Mucosa of gallbladder (tissue), 1 donor: ENCODE data around the gene ZFYVE28. TPM values are rescaled to one million over a fixed set of nuclear protein-coding genes. Genes with fewer than 3 reads are reported as not detected.
"Not testable (repeated sequence)": the region's sequence is repeated elsewhere in the genome, so short reads cannot be mapped to it uniquely, and the experiment has no call there.

ENCODE experiments used
- DNase-seq: peaks from one replicate; pipeline ENCODE4 v3.0.0-alpha.2; 2020; ENCODE audit warnings: low spot score
- total RNA-seq: library from RNA; stranded (reverse); gene quantifications from one replicate; pipeline ENCODE4 v1.2.1, GENCODE V29; 2021
- donor health status: DM: no; HTN: no; CAD: no.

Gene ZFYVE28
- total RNA-seq, 1 donor from 2014 or later, result 31.1 TPM

GRCh38 chr4:2289311-2289954, 129.0 kb downstream of the ZFYVE28 start:
- no peak for DNase-seq

GRCh38 chr4:2288051-2288541, 130.3 kb downstream of the ZFYVE28 start:
- DNase-seq, result no peak

GRCh38 chr4:2287594-2287915, 130.9 kb downstream of the ZFYVE28 start:
- no peak for DNase-seq

- no peak for DNase-seq
These were observed 131.4 kb downstream of the ZFYVE28 start for GRCh38 chr4:2286904-2287593.

- no peak for DNase-seq
These were observed 132.6 kb downstream of the ZFYVE28 start for GRCh38 chr4:2285613-2286381.

GRCh38 chr4:2284934-2285612, 133.4 kb downstream of the ZFYVE28 start:
- DNase-seq, result no peak

- DNase-seq, result no peak
These were observed 134.1 kb downstream of the ZFYVE28 start for GRCh38 chr4:2284161-2284933.

GRCh38 chr4:2283199-2283711, 135.2 kb downstream of the ZFYVE28 start:
- DNase-seq, result no peak

GRCh38 chr4:2281575-2282343, 136.7 kb downstream of the ZFYVE28 start:
- peak; percentile 29 for DNase-seq

- no peak for DNase-seq
These were observed 137.7 kb downstream of the ZFYVE28 start for GRCh38 chr4:2280531-2281300.

GRCh38 chr4:2277956-2278355, 140.5 kb downstream of the ZFYVE28 start:
- DNase-seq, result no peak

- no peak for DNase-seq
These were observed 141.7 kb downstream of the ZFYVE28 start for GRCh38 chr4:2276581-2277325.

GRCh38 chr4:2275546-2276251, 142.7 kb downstream of the ZFYVE28 start:
- no peak for DNase-seq

GRCh38 chr4:2275044-2275397, 143.4 kb downstream of the ZFYVE28 start:
- not testable (repeated sequence) for DNase-seq

GRCh38 chr4:2274320-2275043, 144.0 kb downstream of the ZFYVE28 start:
- no peak for DNase-seq

- DNase-seq, result no peak
These were observed 144.7 kb downstream of the ZFYVE28 start for GRCh38 chr4:2273657-2274319.

GRCh38 chr4:2273221-2273620, 145.2 kb downstream of the ZFYVE28 start:
- DNase-seq, result no peak
